ENCODE results near the gene RBM20.

RBM20 gene

GRCh38 chr10:110840923-110841428 is 196.8 kb downstream of the RBM20 start:
- no peak for DNase-seq

GRCh38 chr10:110841767-110842267 is 197.7 kb downstream of the RBM20 start:
- DNase-seq = no peak

- no peak for DNase-seq
Observed at GRCh38 chr10:110842326-110842904, 198.3 kb downstream of the RBM20 start.

GRCh38 chr10:110843031-110843430 is 198.9 kb downstream of the RBM20 start:
- DNase-seq = no peak

GRCh38 chr10:110843796-110844616 is 199.9 kb downstream of the RBM20 start:
- DNase-seq = no peak

GRCh38 chr10:110844617-110844881 is 200.4 kb downstream of the RBM20 start:
- no peak for DNase-seq

- DNase-seq = no peak
Observed at GRCh38 chr10:110845192-110845755, 201.1 kb downstream of the RBM20 start.

- DNase-seq = no peak
Observed at GRCh38 chr10:110845756-110846620, 201.9 kb downstream of the RBM20 start.

- no peak for DNase-seq
Observed at GRCh38 chr10:110847374-110847773, 203.2 kb downstream of the RBM20 start.

GRCh38 chr10:110848106-110848505 is 204.0 kb downstream of the RBM20 start:
- DNase-seq = no peak

GRCh38 chr10:110850099-110850498 is 206.0 kb downstream of the RBM20 start:
- DNase-seq = no peak

- peak; percentile 58 for DNase-seq
Observed at GRCh38 chr10:110851020-110851612, 207.0 kb downstream of the RBM20 start.

- DNase-seq = no peak
Observed at GRCh38 chr10:110852255-110852896, 208.2 kb downstream of the RBM20 start.

GRCh38 chr10:110852947-110853346 is 208.8 kb downstream of the RBM20 start:
- DNase-seq = no peak

GRCh38 chr10:110853921-110854605 is 209.9 kb downstream of the RBM20 start:
- DNase-seq = no peak

GRCh38 chr10:110857265-110858171 is 213.4 kb downstream of the RBM20 start:
- DNase-seq = peak; percentile 48

GRCh38 chr10:110858297-110858934 is 214.3 kb downstream of the RBM20 start:
- DNase-seq = no peak

- DNase-seq = no peak
Observed at GRCh38 chr10:110859206-110859972, 215.3 kb downstream of the RBM20 start.

GRCh38 chr10:110859973-110860376 is 215.8 kb downstream of the RBM20 start:
- DNase-seq = peak; percentile 94
